Measurements from ENCODE around the gene SYNGR3.

- TF ChIP-seq RAD21 (IDR thresholded peaks at IDR 0.05; ENCODE audit: low read depth) (no peak), MAX (IDR thresholded peaks at IDR 0.05) (no peak), EGR1 (IDR thresholded peaks at IDR 0.05) (no peak), REST (IDR thresholded peaks at IDR 0.05; ENCODE audit: low read depth) (no peak)
These were observed 21.4 kb upstream of the SYNGR3 start for GRCh38 chr16:1968146-1968953.
